ENCODE data around the gene EIF5B. TPM values are rescaled to one million over a fixed set of nuclear protein-coding genes. Genes with fewer than 3 reads are reported as not detected.

The EIF5B gene
- total RNA-seq, 2 donors from 2014 or later: 22.7 to 44.1 TPM

DNA sequence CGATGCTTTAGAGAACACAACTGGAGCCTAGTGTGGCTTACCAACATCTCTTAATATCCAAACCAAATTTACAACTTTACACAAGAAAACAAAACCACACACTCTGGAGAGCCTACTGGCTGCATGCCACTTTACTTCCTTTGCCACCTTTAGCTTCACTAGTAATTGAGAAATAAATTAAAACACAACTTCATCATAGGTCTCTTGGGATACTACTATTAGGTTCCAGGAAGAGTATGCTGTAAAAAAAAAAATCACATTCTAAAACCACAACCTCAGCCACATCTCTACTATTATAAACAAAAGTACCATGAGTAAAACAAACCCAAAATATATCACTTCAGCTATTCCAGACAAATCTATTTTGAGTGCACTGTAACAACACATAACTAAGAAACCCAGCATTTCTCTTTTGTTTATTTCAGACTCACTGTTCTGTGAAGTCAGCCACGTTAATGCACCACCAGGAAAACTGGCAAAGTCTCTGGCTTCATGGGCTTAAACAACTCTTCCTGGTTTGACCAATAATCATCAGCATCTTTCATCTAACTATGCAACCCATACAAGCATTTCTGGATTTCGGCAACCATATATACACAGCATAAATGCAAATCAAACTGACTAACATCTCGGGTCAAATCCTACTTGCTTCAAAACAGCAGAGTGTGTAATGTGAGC lies 93.6 kb downstream of the EIF5B start:
- peaks cover 9% of the 10 kb centered on the region for H3K36me3 ChIP-seq

DNA sequence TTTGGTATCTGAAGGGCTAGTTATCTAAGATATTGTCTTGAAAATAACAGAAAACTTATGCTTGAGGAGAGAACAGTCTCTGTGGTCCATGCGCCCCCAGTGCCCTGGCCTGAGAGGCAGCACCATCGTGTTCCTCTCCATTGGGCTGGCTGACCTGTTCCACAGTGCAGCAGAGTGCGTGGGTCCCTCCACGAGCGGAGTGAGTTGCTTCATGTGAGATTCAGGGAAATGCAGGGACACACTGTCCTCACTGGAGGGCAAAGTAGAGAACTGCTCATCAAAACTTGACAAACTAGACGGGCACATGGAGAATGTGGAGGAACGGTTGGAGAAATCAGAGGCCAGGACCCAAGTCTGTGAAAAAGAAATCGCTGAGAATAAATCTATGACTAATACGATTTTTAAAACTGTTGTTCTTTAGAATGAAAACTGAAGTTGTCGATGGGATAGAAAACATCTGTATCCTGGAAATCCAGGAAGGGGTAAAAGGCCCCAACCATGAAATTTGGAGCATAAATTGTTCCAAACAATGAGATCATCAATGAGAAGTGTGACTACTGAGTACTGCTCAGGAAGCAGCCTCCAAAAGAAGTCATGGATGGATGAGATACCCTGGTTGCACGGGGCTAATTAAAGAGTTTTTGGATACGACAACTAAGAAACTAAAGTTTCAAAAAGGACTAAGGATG lies 94.5 kb downstream of the EIF5B start:
- H3K4me1 ChIP-seq (ENCODE audit: control insufficient read depth in 1 of 2, low read depth in 2 of 2): peaks cover 7 to 15% of the 10 kb centered on the region in 2 donors
- no peaks in the 10 kb centered on the region for H3K27me3 ChIP-seq (replicated peaks; ENCODE audit: insufficient read depth)
- H3K4me3 ChIP-seq: no peak overlapping the region
- H3K36me3 ChIP-seq: peaks cover 9% of the 10 kb centered on the region
- no peak for DNase-seq (ENCODE audit: low spot score)
- H3K27ac ChIP-seq: peak overlapping the region; percentile 57 to 59
- TF ChIP-seq, protein P1, sequence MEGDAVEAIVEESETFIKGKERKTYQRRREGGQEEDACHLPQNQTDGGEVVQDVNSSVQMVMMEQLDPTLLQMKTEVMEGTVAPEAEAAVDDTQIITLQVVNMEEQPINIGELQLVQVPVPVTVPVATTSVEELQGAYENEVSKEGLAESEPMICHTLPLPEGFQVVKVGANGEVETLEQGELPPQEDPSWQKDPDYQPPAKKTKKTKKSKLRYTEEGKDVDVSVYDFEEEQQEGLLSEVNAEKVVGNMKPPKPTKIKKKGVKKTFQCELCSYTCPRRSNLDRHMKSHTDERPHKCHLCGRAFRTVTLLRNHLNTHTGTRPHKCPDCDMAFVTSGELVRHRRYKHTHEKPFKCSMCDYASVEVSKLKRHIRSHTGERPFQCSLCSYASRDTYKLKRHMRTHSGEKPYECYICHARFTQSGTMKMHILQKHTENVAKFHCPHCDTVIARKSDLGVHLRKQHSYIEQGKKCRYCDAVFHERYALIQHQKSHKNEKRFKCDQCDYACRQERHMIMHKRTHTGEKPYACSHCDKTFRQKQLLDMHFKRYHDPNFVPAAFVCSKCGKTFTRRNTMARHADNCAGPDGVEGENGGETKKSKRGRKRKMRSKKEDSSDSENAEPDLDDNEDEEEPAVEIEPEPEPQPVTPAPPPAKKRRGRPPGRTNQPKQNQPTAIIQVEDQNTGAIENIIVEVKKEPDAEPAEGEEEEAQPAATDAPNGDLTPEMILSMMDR (IDR thresholded peaks at IDR 0.05): no peak
- H3K9me3 ChIP-seq: no peaks in the 10 kb centered on the region
- ATAC-seq (ENCODE audit: insufficient number of reproducible peaks, low FRiP score, low read depth): no peak

More for the DNA sequence above, 93.6 kb downstream of the EIF5B start:
- H3K27ac ChIP-seq: peak overlapping the region; percentile 57 to 59
- TF ChIP-seq, protein P1 (IDR thresholded peaks at IDR 0.05): no peak
- no peaks in the 10 kb centered on the region for H3K9me3 ChIP-seq
- ATAC-seq (ENCODE audit: insufficient number of reproducible peaks, low FRiP score, low read depth): peak; percentile 88
- H3K27me3 ChIP-seq (replicated peaks; ENCODE audit: insufficient read depth): no peaks in the 10 kb centered on the region
- peaks cover 7 to 18% of the 10 kb centered on the region in 2 donors for H3K4me1 ChIP-seq (ENCODE audit: control insufficient read depth in 1 of 2, low read depth in 2 of 2)
- peak overlapping the region; percentile 19 for H3K4me3 ChIP-seq
- no peak for DNase-seq (ENCODE audit: low spot score)

DNA sequence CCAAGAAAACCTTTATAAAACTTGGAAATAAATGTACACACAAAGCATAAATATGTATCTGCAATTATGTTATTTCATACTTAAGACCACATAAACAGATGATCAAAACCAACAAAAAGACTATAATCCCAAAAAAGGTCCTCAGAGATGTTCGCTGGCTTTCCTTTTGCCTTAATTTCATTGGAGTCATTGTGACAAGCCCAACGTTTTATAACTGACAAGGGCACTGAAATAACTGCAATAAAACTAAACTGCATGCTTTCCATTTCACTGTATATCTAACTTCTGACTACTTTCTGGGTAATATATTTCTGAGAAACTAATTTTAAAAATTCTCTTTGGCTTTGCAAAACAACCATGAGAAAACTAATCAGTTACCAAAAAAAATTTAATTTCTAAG lies 96.2 kb downstream of the EIF5B start:
- Histone ChIP-seq H3K4me1 (ENCODE audit: control insufficient read depth in 1 of 2, low read depth in 2 of 2) (peaks cover 7 to 15% of the 10 kb centered on the region in 2 donors), H3K27ac (no peak overlapping the region), H3K9me3 (no peaks in the 10 kb centered on the region), H3K4me3 (no peak overlapping the region), H3K27me3 (replicated peaks; ENCODE audit: insufficient read depth) (no peaks in the 10 kb centered on the region), H3K36me3 (peaks cover 4% of the 10 kb centered on the region)
- no peak for DNase-seq (ENCODE audit: low spot score)
- TF ChIP-seq, protein P1 (IDR thresholded peaks at IDR 0.05): no peak
- ATAC-seq (ENCODE audit: insufficient number of reproducible peaks, low FRiP score, low read depth): no peak

DNA sequence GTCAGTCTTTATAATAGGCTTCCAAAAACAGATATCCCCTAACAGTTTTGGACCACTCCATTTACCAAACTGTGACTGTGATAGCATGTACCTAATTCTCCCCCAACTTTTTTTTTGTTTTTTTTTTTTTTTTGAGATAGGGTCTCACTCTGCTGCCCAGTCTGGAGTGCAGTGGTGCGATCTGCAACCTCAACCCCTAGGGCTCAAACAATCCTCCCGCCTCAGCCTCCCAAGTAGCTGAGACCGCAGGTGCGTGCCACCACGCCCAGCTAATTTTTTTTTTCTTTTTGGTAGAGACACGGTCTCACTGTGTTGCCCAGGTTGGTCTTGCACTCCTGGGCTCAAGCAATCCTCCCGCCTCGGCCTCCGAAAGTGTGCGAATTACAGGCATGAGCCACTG lies 99.7 kb downstream of the EIF5B start:
- no peak for ATAC-seq (ENCODE audit: insufficient number of reproducible peaks, low FRiP score, low read depth)
- Histone ChIP-seq H3K27me3 (replicated peaks; ENCODE audit: insufficient read depth) (no peaks in the 10 kb centered on the region), H3K36me3 (peaks cover 2% of the 10 kb centered on the region), H3K27ac (no peak overlapping the region), H3K9me3 (no peaks in the 10 kb centered on the region), H3K4me1 (ENCODE audit: control insufficient read depth in 1 of 2, low read depth in 2 of 2) (no peaks in the 10 kb centered on the region), H3K4me3 (no peak overlapping the region)
- no peak for DNase-seq (ENCODE audit: low spot score)
- TF ChIP-seq, protein P1 (IDR thresholded peaks at IDR 0.05): no peak

DNA sequence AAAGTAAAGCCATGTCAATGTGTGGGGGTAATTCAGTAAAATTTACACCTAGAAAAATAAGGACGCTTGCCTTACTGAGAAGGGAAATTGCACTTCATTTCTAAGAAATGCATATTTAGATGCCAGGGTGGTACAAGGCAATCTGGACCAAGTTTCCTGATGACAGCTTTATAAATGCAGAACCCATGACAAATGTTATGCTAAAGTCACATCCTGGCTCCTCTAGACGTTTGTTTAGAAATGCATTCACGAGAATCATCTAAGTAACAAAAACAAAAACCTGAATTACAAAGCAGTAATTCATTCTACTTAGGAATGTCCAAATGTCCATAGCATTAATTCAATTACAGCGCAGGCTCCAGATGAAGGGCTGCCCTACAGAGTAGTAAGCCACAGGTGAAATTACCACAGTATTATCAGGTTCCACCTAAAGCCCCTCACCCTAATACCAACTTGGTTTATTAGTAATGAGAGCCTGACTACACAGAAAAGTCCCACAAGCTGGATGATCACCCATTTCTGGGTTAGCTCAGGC lies 102.8 kb downstream of the EIF5B start:
- Histone ChIP-seq H3K27me3 (replicated peaks; ENCODE audit: insufficient read depth) (no peaks in the 10 kb centered on the region), H3K4me1 (ENCODE audit: control insufficient read depth in 1 of 2, low read depth in 2 of 2) (peaks cover 0 to 4% of the 10 kb centered on the region in 2 donors), H3K27ac (no peak overlapping the region), H3K9me3 (no peaks in the 10 kb centered on the region), H3K4me3 (no peak overlapping the region), H3K36me3 (peaks cover 3% of the 10 kb centered on the region)
- ATAC-seq (ENCODE audit: insufficient number of reproducible peaks, low FRiP score, low read depth) (no peak), DNase-seq (ENCODE audit: low spot score) (no peak)
- TF ChIP-seq, protein P1 (IDR thresholded peaks at IDR 0.05): no peak

All from thoracic aorta (tissue), 2 donors.